ENCODE measurements around the gene HRH1. TPM values are rescaled to one million over a fixed set of nuclear protein-coding genes. Genes with fewer than 3 reads are reported as not detected.

Gene HRH1
- total and polyA plus RNA-seq, 7 experiments from 2014 or later: 0.17 to 1.1 TPM; not detected in 5

DNA sequence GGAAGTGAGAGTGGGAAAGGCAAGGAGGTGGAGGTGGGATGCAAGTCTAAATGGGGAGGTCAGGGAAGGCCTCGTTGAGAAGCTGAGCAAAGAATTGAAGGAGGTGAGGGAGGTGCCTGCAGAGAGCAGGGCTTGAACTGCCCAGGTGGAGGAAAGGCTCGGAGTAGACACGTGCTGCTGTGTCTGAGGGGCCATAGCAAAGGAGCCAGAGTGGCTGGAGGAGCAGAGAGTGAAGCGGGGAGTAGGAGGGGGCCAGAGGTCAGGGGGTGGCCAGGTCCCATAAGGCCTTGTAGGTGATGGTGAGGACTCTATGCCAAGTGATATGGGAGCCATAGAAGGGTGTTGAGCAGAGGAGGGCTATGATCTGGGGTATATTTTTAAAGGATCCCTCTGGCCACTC lies 21.4 kb upstream of the HRH1 start:
- H3K36me3 Mint-ChIP-seq: no peaks in the 10 kb centered on the region
- H3K27me3 Mint-ChIP-seq: peaks cover 0 to 8% (median 6%) of the 10 kb centered on the region in 5 donors
- no peak for DNase-seq
- no peak overlapping the region for H3K4me3 Mint-ChIP-seq
- Histone ChIP-seq H3K27ac (ENCODE audit: low read depth, low read length) (no peak overlapping the region), H3K36me3 (ENCODE audit: control insufficient read depth in 2 of 3, insufficient read depth in 3 of 3, low read length in 3 of 3) (no peaks in the 10 kb centered on the region), H3K4me1 (ENCODE audit: control insufficient read depth in 2 of 2, insufficient read depth in 2 of 2, low read length in 2 of 2) (no peaks in the 10 kb centered on the region), H3K9me3 (ENCODE audit: control insufficient read depth in 2 of 3, low read length in 3 of 3) (no peaks in the 10 kb centered on the region), H3K4me3 (ENCODE audit: low read length) (no peak overlapping the region), H3K27me3 (ENCODE audit: control insufficient read depth in 2 of 2, insufficient read depth in 2 of 2, low read length in 2 of 2) (no peaks in the 10 kb centered on the region)
- no peak overlapping the region for H3K27ac Mint-ChIP-seq
- no peak for ATAC-seq
- intact Hi-C loops (cut with micrococcal nuclease): no loop called here
- POLR2A ChIA-PET: no interaction called here
- peaks cover 0 to 4% (median 0%) of the 10 kb centered on the region in 11 donors for H3K9me3 Mint-ChIP-seq
- CTCF ChIA-PET: no interaction called here
- H3K4me1 Mint-ChIP-seq: no peaks in the 10 kb centered on the region

DNA sequence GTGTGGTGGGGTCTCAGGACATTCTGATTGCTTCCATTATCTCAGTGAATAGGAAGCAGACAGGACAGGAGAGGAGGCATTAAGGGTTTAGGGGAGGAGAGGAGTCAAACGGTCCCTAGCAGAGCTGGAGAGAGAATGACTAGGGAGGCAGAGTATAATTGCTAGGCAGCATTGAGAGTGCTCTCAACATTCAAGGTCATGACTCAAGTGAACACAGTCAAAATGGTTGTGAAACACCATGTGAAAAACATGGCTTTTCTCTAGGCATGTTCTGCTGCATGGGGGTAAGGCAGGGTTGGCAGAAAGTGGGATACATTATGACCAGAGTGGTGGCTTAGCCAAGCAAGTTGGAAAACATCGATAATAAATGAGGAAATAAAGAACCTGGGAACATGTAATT lies 19.5 kb upstream of the HRH1 start:
- DNase-seq (no peak), ATAC-seq (peak; percentile 12)
- H3K9me3 Mint-ChIP-seq: peaks cover 0 to 4% (median 0%) of the 10 kb centered on the region in 11 donors
- peaks cover 0 to 14% (median 6%) of the 10 kb centered on the region in 5 donors for H3K27me3 Mint-ChIP-seq
- ChIA-PET CTCF (no interaction called here), POLR2A (no interaction called here)
- no peak overlapping the region for H3K27ac ChIP-seq (ENCODE audit: low read depth, low read length)
- no peak overlapping the region for H3K4me3 ChIP-seq (ENCODE audit: low read length)
- H3K27ac Mint-ChIP-seq: no peak overlapping the region
- H3K36me3 ChIP-seq (ENCODE audit: control insufficient read depth in 2 of 3, insufficient read depth in 3 of 3, low read length in 3 of 3): no peaks in the 10 kb centered on the region
- H3K9me3 ChIP-seq (ENCODE audit: control insufficient read depth in 2 of 3, low read length in 3 of 3): no peaks in the 10 kb centered on the region
- no peak overlapping the region for H3K4me3 Mint-ChIP-seq
- H3K4me1 ChIP-seq (ENCODE audit: control insufficient read depth in 2 of 2, insufficient read depth in 2 of 2, low read length in 2 of 2): no peaks in the 10 kb centered on the region
- peaks cover 0 to 4% (median 0%) of the 10 kb centered on the region in 7 donors for H3K4me1 Mint-ChIP-seq
- no peaks in the 10 kb centered on the region for H3K27me3 ChIP-seq (ENCODE audit: control insufficient read depth in 2 of 2, insufficient read depth in 2 of 2, low read length in 2 of 2)
- intact Hi-C loops (cut with micrococcal nuclease): no loop called here
- no peaks in the 10 kb centered on the region for H3K36me3 Mint-ChIP-seq

DNA sequence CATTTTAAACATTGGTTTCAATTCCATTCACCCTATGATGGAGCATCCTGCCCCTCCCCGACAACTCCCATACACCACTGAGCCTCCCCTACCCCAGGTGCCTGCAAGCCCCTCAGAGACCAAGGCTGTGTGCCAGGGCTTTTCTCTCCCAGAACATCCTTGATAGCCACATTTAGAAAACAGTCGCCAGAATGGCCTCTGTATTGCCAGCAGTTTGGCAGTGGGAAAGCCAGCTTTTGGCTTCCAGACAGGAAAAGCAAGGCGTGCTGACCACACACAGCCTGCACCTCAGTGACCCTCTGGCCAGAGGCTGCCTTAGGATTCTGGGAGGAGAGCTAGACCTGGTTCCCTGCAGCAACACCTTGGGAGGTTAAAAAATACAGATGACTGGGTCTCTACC lies 18.2 kb upstream of the HRH1 start:
- no peak for ATAC-seq
- Mint-ChIP-seq H3K9me3 (peaks cover 0 to 5% (median 0%) of the 10 kb centered on the region in 11 donors), H3K4me3 (no peak overlapping the region), H3K27me3 (peaks cover 4 to 23% (median 10%) of the 10 kb centered on the region in 5 donors), H3K27ac (no peak overlapping the region), H3K36me3 (peaks cover 0 to 5% (median 0%) of the 10 kb centered on the region in 5 donors), H3K4me1 (peaks cover 0 to 16% (median 5%) of the 10 kb centered on the region in 7 donors)
- CTCF ChIA-PET: no interaction called here
- Histone ChIP-seq H3K27me3 (ENCODE audit: control insufficient read depth in 2 of 2, insufficient read depth in 2 of 2, low read length in 2 of 2) (no peaks in the 10 kb centered on the region), H3K4me1 (ENCODE audit: control insufficient read depth in 2 of 2, insufficient read depth in 2 of 2, low read length in 2 of 2) (no peaks in the 10 kb centered on the region), H3K9me3 (ENCODE audit: control insufficient read depth in 2 of 3, low read length in 3 of 3) (no peaks in the 10 kb centered on the region), H3K36me3 (ENCODE audit: control insufficient read depth in 2 of 3, insufficient read depth in 3 of 3, low read length in 3 of 3) (no peaks in the 10 kb centered on the region), H3K27ac (ENCODE audit: low read depth, low read length) (no peak overlapping the region), H3K4me3 (ENCODE audit: low read length) (no peak overlapping the region)
- no peak for DNase-seq
- POLR2A ChIA-PET: no interaction called here
- intact Hi-C loops (cut with micrococcal nuclease): no loop called here

DNA sequence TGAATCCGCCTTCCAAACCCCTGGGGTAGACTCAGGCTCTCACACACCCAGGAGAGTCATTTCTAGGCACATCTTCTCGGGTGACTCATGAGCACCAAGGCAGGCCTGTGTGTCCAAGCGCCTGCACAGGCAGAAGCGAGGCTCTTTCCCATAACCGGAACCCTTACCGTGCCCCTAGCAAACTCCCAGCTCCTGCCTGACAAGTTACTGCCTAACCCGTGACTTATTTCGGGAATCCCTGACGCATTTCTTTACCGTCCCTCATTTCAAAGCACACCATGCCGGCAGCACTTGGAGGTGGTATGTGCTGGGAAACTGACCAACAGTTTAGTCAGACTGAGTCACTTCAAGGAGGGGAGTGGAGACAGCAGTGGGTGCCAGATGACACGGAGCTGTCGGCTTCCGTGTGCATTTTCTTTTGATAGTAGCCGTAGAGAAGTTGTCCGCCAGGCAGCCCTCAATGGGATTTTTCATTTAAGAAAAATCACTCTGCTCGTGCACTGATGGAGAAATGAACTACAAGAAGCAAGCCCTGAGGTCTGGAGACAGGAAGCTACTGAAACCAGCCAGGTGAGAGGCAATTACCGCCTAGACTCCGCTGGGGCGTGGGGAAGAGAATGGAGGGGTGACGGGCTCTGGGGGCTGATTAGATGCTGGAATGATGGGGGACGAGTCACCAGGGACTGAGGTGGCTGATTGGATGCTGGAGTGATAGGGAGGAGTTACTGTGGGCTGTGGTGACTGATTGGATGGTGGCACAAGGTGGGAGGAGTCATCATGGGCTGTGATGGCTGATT lies 17.3 kb upstream of the HRH1 start:
- Histone ChIP-seq H3K4me1 (ENCODE audit: control insufficient read depth in 2 of 2, insufficient read depth in 2 of 2, low read length in 2 of 2) (no peaks in the 10 kb centered on the region), H3K27ac (ENCODE audit: low read depth, low read length) (no peak overlapping the region), H3K4me3 (ENCODE audit: low read length) (no peak overlapping the region), H3K27me3 (ENCODE audit: control insufficient read depth in 2 of 2, insufficient read depth in 2 of 2, low read length in 2 of 2) (no peaks in the 10 kb centered on the region), H3K9me3 (ENCODE audit: control insufficient read depth in 2 of 3, low read length in 3 of 3) (no peaks in the 10 kb centered on the region), H3K36me3 (ENCODE audit: control insufficient read depth in 2 of 3, insufficient read depth in 3 of 3, low read length in 3 of 3) (no peaks in the 10 kb centered on the region)
- Mint-ChIP-seq H3K27me3 (peaks cover 4 to 23% (median 10%) of the 10 kb centered on the region in 5 donors), H3K9me3 (peaks cover 0 to 5% (median 0%) of the 10 kb centered on the region in 11 donors), H3K4me3 (no peak overlapping the region), H3K27ac (no peak overlapping the region), H3K4me1 (peaks cover 0 to 19% (median 5%) of the 10 kb centered on the region in 7 donors), H3K36me3 (peaks cover 0 to 5% (median 0%) of the 10 kb centered on the region in 5 donors)
- ATAC-seq (no peak), DNase-seq (no peak)
- CTCF ChIA-PET: no interaction called here
- POLR2A ChIA-PET: no interaction called here
- intact Hi-C loops (cut with micrococcal nuclease): no loop called here

GRCh38 chr3:11137627-11137959 lies 16.7 kb upstream of the HRH1 start:
- Histone ChIP-seq H3K4me3 (ENCODE audit: low read length) (no peak overlapping the region), H3K9me3 (ENCODE audit: control insufficient read depth in 2 of 3, low read length in 3 of 3) (no peaks in the 10 kb centered on the region), H3K36me3 (ENCODE audit: control insufficient read depth in 2 of 3, insufficient read depth in 3 of 3, low read length in 3 of 3) (no peaks in the 10 kb centered on the region), H3K27me3 (ENCODE audit: control insufficient read depth in 2 of 2, insufficient read depth in 2 of 2, low read length in 2 of 2) (no peaks in the 10 kb centered on the region), H3K4me1 (ENCODE audit: control insufficient read depth in 2 of 2, insufficient read depth in 2 of 2, low read length in 2 of 2) (no peaks in the 10 kb centered on the region), H3K27ac (ENCODE audit: low read depth, low read length) (no peak overlapping the region)
- DNase-seq (no peak), ATAC-seq (no peak)
- Mint-ChIP-seq H3K27me3 (peaks cover 10 to 25% (median 11%) of the 10 kb centered on the region in 5 donors), H3K4me1 (peaks cover 0 to 19% (median 5%) of the 10 kb centered on the region in 7 donors), H3K4me3 (no peak overlapping the region), H3K27ac (no peak overlapping the region), H3K9me3 (peaks cover 0 to 5% (median 0%) of the 10 kb centered on the region in 11 donors), H3K36me3 (peaks cover 0 to 6% (median 0%) of the 10 kb centered on the region in 5 donors)
- POLR2A ChIA-PET: no interaction called here
- CTCF ChIA-PET: no interaction called here
- intact Hi-C loops (cut with micrococcal nuclease): no loop called here

- no peaks in the 10 kb centered on the region for H3K9me3 ChIP-seq (ENCODE audit: control insufficient read depth in 2 of 3, low read length in 3 of 3)
- H3K4me1 Mint-ChIP-seq: peaks cover 0 to 19% (median 5%) of the 10 kb centered on the region in 7 donors
- peaks cover 0 to 5% (median 0%) of the 10 kb centered on the region in 11 donors for H3K9me3 Mint-ChIP-seq
- no peaks in the 10 kb centered on the region for H3K4me1 ChIP-seq (ENCODE audit: control insufficient read depth in 2 of 2, insufficient read depth in 2 of 2, low read length in 2 of 2)
- no peaks in the 10 kb centered on the region for H3K36me3 ChIP-seq (ENCODE audit: control insufficient read depth in 2 of 3, insufficient read depth in 3 of 3, low read length in 3 of 3)
- H3K27me3 Mint-ChIP-seq: peaks cover 10 to 28% (median 15%) of the 10 kb centered on the region in 5 donors
- H3K36me3 Mint-ChIP-seq: peaks cover 0 to 6% (median 0%) of the 10 kb centered on the region in 5 donors
- H3K27ac Mint-ChIP-seq: no peak overlapping the region
- intact Hi-C loops (cut with micrococcal nuclease): no loop called here
- no peak overlapping the region for H3K27ac ChIP-seq (ENCODE audit: low read depth, low read length)
- H3K27me3 ChIP-seq (ENCODE audit: control insufficient read depth in 2 of 2, insufficient read depth in 2 of 2, low read length in 2 of 2): no peaks in the 10 kb centered on the region
- H3K4me3 Mint-ChIP-seq: no peak overlapping the region
- POLR2A ChIA-PET: no interaction called here
- CTCF ChIA-PET: no interaction called here
- DNase-seq: no peak
- no peak for ATAC-seq
- no peak overlapping the region for H3K4me3 ChIP-seq (ENCODE audit: low read length)
Observed at GRCh38 chr3:11138371-11138770, 15.9 kb upstream of the HRH1 start.
